VCaP (cell line): ENCODE results near the gene SPDYE3.
"Not testable (repeated sequence)": the region's sequence is repeated elsewhere in the genome, so short reads cannot be mapped to it uniquely, and the experiment has no call there.

Experiments used
- H3K27ac ChIP-seq: fragments of 450-650 bp; 2 replicates; pipeline ENCODE4 v1.5.1; 2017
- TF ChIP-seq, protein P1 (sequence below): fragments of 450-650 bp; conservative IDR thresholded peaks from 2 replicates; pipeline ENCODE4 v1.5.1; 2017; ENCODE audit warnings: mild to moderate bottlenecking, moderate library complexity

The SPDYE3 gene

DNA sequence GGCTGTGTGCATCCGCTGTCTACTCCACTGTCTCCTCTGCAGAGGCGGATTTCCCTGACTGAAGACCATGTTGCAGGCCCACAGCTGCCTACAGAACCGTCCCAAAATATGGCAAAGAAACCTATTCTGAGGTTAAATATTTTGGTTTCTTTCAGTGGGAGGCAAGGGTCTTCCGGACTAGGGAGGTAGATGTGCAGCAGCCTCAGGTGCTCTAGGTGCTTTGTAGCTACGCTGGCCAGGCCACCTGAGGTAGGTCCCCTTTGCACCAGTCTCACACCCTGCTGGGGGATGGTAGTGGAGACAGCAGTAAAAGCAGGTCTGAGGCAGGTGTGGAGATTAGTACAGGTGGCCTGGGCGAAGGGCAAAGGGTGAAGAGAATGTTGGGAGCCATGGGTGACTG, 42.3 kb downstream of the SPDYE3 start:
- H3K27ac ChIP-seq, result no peak overlapping the region
- TF ChIP-seq, protein P1, sequence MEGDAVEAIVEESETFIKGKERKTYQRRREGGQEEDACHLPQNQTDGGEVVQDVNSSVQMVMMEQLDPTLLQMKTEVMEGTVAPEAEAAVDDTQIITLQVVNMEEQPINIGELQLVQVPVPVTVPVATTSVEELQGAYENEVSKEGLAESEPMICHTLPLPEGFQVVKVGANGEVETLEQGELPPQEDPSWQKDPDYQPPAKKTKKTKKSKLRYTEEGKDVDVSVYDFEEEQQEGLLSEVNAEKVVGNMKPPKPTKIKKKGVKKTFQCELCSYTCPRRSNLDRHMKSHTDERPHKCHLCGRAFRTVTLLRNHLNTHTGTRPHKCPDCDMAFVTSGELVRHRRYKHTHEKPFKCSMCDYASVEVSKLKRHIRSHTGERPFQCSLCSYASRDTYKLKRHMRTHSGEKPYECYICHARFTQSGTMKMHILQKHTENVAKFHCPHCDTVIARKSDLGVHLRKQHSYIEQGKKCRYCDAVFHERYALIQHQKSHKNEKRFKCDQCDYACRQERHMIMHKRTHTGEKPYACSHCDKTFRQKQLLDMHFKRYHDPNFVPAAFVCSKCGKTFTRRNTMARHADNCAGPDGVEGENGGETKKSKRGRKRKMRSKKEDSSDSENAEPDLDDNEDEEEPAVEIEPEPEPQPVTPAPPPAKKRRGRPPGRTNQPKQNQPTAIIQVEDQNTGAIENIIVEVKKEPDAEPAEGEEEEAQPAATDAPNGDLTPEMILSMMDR, result no peak

DNA sequence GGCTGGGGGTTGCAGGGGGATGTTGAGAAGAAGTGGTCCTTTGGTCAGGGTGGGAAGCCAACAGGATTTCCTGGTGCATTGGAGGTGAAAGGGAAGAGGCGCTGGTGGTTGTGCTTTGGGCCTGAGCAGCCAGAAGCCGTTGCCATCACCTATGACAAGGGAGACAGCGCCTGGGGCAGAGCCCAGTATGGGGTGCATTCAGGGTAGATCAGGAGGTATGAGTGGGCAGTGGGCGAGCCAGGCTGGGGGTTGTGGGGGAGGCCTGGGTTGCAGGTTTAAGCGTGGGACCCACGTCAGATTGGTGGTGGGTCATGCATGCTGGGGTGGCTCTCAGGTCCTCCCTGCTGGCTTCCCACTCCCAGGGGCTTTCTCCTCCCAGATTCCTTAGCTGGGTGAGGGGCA, 44.2 kb downstream of the SPDYE3 start:
- TF ChIP-seq, protein P1, result no peak
- no peak overlapping the region for H3K27ac ChIP-seq

DNA sequence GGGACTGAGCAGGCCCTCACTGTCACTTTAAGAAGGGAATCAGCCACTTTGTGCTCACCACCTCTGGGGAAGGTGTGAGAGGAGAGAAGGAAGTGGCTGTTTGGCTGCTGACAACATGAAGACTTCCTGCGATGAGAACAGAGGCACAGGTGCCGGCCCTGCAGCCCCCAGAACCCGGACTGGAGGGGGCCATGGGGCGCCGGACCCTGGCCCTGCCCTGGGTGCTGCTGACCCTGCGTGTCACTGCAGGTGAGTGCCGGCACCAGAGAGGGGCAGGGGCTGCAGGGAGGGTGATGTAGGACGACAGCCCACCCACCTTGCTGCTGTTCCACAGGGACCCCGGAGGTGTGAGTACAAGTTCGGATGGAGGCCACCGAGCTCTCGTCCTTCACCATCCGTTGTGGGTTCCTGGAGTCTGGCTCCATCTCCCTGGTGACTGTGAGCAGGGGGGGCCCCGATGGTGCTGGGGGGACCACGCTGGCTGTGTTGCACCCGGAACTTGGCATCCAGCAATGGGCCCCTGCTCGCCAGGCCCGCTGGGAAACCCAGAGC, 44.8 kb downstream of the SPDYE3 start:
- not testable (repeated sequence) for H3K27ac ChIP-seq

DNA sequence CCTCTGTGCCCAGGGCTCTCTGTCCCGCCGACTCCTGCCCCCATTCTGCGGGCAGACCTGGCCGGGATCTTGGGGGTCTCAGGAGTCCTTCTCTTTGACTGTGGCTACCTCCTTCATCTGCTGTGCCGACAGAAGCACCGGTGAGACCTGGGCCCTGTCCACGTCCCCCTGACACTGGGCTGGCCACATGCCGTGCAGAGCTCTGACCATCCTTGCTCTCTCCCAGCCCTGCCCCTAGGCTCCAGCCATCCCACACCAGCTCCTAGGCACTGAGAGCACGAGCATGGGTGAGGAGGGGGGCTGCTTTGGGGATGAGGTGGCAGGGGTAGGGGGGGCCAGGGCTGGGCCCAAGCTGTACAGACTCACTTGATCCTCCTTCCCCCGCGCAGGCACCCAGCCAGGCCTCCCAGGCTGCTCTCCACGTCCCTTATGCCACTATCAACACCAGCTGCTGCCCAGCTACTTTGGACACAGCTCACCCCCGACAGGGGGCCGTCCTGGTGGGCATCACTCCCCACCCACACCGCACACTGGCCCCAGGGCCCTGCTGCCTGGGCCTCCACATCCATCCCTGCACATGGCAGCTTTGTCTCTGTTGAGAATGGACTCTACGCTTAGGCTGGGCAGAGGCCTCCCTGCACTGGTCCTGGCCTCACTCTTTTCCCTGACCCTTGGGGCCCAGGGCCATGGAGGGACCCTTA, 45.6 kb downstream of the SPDYE3 start:
- no peak overlapping the region for H3K27ac ChIP-seq
- TF ChIP-seq, protein P1, result no peak

DNA sequence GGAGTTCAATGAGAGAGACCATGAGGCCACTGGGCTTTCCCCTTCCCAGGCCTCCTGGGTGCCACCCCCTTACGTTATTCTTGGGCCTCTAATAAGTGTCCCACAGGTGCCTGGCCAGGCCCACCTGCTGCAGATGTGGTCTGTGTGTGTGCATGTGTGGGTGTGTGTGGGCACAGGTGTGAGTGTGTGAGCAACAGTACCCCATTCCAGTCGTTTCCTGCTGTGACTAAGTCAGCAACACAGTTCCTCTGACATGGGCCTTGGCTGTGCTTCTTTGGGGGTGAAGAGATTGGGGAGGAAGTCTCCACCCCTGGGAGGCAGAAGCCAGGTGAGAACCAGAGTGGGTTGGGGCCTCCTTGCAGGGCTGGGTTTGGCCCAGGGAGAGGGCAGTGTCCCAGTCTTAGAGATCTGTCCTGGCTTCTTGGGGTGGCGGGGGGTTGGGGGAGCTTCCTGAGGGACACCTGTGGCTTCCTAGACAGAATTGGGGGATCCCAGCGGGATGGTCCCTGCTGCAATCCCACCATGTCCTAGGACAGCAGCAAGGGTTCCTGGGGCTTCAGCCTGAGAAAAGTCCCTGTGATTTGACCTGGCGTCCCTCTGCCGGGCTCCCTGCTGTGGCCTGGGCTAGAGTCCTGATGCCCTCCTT, 46.3 kb downstream of the SPDYE3 start:
- TF ChIP-seq, protein P1, result no peak
- H3K27ac ChIP-seq, result no peak overlapping the region

DNA sequence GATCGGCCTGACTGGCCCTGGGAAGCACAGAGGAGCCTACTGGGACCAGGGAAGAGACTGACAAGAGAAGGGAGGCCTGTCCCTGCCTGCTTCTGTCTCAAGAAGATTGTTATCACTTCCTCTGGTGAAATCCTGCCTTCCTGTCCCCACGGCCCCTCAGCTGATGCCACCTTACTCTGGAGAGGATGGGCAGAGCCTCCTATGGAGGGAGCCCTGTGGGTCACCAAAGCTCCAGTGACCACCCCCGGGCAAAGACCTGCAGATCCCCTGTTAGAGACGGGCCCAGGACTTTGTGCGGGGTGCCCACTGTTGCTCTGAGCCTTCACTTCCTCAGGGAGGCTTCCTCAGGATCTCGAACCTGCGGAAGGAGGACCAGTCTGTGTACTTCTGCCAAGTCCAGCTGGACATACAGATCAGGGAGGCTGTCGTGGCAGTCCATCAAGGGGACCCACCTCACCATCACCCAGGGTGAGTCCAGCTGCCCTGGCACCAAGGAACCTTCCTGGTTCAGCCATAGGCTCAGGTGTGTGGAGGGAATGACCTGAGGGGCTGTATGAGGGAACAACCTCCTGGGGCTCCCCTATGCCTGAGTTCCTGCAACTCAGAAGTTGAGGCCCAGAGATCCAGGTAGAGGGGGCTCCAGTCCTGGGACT, 49.0 kb downstream of the SPDYE3 start:
- TF ChIP-seq, protein P1, result no peak
- no peak overlapping the region for H3K27ac ChIP-seq

DNA sequence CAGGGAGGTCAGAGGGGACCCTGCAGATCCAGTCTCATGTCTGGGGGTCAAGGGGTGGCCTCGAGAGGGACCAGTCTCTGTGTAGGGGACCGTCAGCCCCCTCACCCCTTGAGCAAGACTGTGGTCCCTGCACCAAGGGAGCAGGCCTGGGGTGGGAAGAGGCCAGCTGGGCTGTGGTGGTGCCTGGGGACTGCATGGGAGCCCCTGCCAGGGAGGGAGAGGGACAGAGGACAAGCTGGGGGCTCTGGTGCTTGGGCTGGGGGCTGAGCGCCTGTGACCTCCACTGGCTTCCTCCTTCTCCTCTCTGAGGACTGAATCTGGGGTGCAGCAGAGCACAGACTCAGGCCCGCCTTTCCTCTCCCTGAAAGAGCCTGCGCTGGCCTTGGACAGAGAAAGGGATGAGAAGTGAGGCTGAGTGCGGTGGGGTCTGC, 49.6 kb downstream of the SPDYE3 start:
- TF ChIP-seq, protein P1, result no peak
- H3K27ac ChIP-seq, result no peak overlapping the region
